Right kidney (tissue), 1 donor: ENCODE measurements around the gene SLC66A2.
A peak's percentile ranks its signal among the peaks of the same experiment; 100 is the strongest.
"Not testable (repeated sequence)": the region's sequence is repeated elsewhere in the genome, so short reads cannot be mapped to it uniquely, and the experiment has no call there.

ENCODE experiments used
- DNase-seq: peaks from one replicate; pipeline ENCODE4 v3.0.0-alpha.2; 2016

Gene SLC66A2

DNA sequence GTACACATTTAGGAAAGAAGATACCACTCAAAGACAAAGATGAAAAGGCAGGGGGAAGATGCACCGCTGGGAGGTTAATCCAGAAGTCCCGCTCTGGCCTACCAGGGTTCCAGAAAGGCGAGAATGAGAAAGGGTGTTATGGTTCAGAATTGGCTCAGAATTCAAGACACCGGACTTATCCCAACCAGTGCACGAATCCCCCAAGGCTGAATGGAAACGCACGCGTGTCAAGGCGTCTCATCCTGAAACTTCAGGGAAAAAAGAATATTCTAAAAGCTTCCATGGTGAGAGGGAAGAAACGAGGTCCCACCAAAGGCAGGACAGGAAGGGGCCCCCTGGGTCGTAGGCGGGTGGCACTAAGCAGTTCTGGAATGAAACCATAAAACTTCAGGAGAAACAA is 71.9 kb downstream of the SLC66A2 start:
- DNase-seq: no peak

DNA sequence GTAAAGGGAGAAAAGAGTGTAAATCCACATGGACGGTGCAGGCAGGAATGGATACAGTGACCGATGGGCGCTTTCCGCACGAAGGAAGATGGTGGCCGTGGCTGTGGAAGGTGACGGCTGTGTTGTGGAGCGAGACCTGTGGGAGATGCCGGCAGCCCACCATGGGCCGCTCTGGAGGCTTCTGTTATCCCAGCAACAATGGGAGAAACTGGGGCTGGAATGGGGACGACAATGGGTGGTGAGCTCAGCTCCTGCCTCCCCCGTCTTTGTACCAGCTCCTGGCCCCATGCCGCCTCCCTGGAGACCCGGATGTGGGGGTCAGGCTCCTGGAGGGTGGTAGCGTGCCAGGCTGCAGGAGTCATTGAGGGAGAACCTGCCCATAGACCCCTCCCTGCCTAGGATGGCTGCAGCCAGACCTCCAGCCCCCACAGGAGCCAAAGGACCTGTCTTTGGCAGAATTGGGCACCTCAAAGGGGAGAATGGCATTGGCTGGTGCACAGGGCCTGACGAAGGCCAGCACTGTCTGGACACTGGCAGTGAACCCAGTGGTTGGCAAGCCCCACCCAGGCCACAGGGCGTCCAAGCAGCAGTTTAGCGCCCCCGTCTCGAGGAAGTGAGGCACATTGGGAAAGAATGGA is 72.6 kb downstream of the SLC66A2 start:
- DNase-seq: no peak

DNA sequence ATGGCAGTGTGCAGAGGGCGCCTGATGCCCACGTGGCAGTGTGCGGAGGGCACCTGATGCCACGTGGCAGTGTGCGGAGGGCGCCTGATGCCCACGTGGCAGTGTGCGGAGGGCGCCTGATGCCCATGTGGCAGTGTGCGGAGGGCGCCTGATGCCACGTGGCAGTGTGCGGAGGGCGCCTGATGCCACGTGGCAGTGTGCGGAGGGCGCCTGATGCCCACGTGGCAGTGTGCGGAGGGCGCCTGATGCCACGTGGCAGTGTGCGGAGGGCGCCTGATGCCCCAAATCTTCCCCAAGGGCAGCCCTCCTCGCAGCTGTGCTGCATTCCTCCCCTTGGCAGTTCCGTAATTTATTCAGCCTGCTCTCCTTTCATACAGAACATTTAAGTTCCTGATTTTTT is 73.2 kb downstream of the SLC66A2 start:
- not testable (repeated sequence) for DNase-seq

DNA sequence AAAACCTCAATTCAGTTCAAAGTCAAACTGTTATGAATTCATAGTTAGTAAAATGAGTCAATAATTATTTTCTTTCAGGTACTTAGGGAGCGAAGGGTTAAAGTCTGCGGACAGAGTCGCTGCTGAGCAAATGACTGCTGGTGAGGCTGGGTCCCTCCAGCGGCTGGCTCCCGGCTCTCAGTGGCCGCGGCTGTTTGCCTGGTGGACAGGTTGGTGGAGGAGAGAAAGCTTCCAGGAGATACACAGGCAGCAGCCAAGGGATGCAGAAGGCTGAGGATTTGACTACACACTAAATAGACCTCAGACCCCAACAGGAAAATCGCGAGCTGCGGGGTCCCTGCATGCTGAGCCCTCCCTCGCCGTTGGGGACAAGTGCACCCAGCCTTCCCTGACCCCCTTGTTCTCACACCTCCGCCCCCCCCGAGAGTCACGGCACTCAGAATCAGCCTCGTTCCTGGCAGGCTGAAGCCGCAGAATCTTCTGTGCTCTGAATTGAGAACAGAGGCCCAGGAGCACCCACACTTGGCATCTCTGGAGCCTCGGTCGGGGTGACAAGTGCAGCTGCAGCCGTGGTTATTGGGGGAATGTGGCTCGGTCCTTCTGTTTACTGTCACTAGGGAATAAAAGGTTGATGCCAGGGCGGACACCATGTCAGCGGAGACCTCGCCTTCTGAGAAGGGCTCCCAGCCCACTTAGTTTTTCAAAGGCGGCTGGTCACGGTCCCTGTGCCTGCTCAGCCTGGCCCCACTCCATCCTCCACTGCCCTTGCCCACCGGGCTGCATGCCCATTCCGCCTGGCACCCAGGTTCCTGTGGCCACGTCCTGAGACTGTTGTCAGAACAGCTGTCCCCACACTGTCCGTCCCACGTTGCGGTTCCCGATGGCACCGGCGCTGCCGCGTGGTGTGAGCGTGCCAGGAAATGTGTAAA is 74.0 kb downstream of the SLC66A2 start:
- DNase-seq: no peak

DNA sequence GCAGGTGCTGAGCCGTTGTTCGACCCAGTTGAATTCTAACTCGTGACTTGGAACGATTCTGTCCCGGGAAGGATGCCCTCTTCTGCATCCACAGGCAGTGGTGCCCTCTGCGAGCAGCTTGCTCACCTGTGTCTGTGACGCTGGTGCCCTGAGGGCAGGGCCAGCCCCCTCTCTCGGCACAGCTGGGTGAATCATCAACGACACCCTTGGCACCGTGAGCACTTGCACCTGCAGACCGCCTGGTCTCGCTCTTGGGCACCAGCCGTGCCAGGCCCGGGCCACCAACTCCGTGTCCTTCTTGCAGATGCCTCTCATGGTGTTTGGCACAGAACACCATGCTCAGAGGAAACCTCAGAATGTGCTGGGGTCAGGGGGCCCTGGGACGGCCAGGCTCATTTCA is 75.0 kb downstream of the SLC66A2 start:
- no peak for DNase-seq

DNA sequence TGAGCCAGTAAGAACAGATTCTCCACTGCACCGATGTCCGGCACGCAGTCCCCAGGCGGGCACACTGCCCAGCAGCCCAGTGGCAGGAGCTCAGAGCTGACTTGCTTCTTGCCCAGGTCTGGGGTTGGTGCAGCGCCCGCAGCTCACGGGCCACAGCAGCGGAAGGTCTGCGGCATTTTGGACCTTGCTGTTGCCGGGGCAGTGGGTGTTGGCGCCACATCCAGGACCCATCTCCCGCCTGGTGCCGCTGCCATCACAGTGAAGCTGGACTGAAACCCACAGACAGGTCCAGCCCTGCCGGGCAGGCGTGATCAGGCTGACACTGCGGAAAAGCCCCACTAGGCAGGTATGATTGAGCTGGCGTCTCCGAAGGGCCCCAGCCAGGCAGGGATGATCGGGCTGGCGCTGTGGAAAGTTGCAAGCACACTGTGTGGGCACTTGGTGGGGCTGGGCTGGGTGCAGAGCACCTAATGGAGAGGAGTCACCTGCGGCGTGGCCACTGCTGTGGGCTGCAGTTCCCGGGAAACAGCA is 75.5 kb downstream of the SLC66A2 start:
- no peak for DNase-seq

DNA sequence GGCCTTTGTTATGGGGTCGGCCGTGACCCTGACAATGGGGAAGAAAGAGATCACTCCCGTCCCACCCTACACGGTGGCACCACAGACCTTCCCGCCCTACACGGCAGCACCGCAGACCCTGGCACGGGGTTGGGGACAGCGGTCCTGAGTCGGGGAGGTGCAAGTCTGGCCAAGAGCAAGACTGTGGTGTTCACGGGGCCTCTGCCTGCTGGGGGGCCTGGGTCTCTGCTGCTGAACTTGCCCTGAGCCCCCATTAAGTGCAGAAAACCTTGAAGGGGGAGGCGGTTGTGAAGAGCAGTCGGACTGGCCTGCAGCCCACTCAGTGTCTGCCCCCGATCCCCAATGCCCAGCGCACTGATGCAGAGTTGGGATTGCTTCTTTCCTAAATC is 75.9 kb downstream of the SLC66A2 start:
- no peak for DNase-seq

DNA sequence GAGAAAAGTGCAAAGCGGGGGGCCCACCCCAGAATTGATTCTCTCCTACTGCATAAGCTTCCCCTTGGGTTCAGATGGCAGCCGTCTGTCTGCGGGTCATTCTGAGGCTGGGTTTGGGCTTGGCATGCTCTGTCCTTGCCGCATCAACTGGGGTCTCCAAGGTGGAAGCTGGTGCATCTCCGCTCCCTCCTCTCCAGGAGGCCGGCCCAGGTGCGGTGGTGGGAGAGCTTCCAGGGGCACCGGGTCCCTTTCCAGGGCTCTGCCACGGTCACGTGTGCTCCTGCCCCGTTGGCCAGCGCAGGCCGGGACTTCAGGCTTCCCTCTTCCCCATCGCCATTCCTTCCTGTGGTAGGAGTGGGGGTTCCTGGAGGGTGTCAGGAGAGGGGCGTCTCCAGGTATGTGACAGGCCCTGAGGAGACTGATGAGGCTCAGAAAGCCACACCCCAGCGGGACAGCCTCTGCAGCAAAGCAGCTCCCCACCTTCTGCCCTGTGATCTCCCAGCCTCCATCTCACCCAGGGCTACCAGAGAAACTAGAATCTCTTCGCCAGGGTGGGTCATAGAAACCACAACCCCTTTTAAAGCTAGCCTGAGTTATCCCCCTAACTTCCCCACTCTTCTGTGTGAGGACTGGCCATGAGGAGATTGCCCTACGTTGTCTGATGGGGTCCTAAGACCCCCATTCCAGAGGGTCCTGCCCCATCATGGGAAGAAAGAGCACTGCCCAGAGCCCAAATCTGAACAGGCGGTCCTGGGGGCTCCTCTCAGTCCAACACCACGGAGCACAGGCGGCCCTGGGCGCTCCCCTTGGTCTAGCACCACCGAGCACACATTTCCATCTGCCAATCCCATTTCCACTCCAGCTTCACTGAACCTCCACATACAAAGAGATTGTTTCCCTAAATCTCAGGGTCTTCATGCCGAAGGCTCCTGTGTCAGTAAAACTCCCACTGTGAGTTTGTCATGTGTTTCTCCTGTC is 76.6 kb downstream of the SLC66A2 start:
- DNase-seq: no peak

DNA sequence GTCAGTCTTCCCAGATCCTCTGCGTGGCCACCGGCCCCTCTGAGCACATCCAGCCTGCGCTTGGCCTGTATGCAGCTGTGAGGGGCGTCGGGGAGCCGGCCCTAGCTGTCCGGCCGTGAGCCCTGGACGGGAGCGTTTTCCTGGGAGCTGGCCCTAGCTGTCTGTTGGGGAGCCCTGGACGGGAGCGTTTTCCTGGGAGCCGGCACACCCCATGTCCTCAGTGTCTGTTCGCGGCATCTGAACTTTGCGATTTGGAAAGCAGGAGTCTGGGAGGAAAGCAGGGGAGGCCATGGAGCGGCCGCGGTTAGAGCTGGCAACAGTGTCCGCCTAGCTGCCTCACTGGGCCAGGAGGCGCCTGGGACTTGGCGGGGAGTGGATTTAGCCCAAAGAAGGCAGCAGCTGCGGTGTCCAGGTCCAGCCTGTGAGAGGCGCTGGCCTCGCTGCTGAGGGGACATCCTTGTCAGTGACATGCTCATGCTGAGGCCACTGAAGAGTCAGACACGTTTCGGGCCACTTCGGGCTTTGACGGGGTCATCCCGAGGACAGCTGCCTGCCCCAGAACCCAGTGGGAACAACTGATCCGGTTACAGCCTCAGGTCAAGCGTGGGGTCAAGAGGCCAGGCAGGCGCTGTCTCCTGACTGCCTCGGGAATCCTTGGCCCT is 77.9 kb downstream of the SLC66A2 start:
- DNase-seq: no peak

DNA sequence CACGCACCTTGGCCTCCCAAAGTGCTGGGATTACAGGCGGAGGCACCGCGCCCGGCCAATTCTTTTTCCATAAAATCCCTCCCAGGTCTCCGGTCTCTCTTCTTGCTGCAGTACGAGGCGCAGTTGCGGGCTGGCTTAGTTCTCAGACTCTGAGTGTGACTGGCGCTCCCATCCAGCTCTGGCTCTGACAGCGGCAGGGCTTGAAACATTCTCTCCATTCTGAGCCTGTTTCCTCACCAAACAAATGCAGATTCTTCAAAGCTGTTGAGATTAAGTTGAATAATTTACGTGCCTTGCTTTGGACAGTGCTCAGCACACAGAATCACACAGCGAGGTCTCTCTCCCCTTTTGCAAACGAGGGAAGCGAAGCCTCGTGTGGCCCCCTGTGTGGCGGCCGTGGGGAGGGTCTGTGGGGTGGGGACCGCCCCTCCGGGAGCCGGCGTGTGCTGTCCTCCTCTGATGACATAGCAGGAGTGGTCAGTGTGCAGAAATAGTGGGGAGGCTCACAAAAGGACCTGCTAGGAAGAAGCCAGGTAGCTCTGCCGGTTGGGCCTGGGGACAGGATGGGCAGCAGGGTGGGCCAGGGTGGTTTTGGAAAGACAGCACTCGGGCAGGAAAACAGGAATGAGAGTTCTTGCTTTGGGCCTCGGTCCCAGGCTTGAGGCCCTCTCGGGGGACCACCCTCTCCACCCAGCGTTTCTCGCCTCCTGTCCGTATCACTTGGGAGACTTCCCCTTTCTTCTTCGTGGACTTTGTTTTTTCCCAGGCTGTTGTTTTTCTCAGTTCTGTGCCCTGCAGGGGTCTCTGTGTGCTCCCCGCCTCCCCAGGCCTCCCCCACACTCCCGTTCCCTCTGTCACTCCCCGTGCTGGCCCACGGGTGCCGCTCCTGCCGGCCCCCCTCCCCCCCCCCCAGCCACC is 78.7 kb downstream of the SLC66A2 start:
- DNase-seq: peak; percentile 31

DNA sequence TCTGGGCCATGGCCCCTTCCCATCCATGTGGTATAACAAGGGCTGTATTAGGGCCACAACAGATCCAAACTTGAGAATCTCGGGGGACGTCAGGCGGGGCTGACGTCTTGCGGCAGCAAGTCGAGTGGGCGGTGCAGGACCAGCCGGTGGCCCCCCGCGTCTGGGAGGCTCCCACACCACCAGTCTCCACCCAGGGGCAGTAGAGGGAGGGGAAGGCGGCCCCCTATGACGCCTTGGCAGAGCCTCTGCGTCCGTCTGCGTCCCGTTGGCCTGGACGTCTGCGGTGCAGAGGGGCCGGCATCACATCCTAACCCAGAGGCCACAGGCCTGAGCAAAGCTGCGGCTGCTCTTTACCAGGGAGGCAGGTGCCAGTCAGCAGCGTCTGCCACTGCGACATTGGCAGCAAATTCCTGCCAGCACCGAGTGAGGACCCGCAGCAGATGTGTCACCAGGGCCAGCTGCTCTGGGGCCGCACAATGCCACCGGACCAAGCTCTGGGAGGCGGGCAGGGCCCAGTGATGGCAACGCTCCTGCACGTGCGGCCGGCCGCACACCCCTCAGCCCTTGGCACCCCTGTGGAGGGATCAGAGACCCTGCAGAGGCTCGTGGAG is 79.9 kb downstream of the SLC66A2 start:
- no peak for DNase-seq

DNA sequence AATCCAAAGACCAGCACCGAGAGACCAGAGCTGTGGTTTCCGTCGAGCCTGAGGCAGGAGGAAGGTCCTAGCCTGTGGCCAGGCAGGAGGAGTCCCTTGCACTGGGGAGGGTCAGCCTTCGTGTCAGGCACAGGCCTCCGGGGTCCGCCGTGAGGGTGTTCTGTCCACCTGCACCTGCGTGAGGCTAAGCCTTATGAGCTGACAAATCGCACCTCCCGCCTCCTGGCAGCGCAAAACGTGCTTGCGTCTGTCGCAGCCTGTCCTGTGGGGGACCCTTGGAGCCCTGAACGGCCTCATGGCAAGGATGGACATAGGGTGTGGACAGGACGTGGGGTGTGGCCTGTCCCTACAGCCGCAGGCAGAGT is 80.4 kb downstream of the SLC66A2 start:
- DNase-seq: no peak

DNA sequence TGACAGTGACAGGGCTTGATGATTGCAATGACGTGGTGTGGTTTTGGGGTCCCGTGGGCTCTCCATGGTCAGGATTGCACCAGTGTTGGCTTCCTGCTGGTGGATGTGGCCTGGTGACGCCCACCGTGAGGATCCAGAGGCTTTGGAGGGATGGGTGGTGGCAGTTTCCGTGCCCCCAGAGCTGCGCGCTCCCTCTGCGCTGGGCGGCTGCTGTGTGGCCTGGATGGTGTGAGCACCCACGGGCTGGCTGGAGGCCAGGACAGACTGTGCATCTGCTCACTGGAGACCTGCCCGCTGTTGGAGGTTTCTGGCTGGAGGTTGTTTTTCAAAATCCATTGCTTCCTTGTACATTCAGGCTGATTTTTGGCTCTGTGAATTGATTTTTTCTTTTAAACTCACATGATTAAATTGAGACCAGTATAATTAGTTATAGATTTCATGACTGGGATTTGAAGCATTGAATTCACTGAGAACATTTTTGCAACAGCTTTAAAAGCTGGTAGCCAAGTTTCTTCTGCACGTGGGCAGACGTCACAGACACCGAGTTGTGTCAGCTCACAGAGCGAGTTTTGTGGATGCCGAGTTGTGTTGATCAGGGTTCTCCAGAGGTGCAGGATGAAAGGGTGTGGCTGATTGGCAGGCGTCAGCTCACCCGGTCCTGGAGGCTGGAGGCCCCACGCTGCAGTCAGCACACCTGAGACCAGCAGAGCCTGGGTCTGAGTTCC is 81.0 kb downstream of the SLC66A2 start:
- DNase-seq: no peak

DNA sequence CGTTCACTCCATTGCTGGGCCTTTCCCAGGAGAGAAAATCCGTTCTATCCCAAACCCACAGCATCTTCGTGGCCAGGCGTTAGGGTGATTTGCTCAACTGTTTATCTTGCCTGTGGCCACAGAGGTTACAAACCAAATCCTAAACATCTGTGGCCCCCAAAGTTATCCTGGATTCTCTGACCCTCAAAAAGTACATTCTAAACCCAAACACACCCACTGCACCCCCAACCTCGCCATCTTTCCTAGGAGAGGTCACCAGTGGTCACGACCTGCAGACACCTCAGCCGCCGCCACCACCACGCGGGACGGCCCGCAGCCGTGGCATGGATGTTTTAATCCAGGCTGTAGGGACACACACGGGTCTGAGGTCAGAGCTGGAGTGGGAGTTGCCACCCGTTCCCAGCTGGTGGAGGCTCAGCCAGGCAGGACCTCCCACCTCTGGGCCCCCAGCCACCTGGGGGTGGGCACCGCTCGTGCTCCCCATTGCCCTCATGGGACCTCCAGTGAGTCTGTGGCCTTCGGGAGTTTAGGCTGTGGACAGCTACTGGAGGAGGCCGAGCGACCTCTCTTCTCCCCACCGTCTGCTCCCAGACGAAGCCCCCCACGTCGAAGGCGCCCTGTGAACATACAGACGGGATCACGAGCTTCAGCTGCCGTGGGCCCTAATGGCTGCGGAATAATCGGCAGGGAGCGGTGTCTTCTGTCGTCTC is 81.7 kb downstream of the SLC66A2 start:
- DNase-seq: no peak

DNA sequence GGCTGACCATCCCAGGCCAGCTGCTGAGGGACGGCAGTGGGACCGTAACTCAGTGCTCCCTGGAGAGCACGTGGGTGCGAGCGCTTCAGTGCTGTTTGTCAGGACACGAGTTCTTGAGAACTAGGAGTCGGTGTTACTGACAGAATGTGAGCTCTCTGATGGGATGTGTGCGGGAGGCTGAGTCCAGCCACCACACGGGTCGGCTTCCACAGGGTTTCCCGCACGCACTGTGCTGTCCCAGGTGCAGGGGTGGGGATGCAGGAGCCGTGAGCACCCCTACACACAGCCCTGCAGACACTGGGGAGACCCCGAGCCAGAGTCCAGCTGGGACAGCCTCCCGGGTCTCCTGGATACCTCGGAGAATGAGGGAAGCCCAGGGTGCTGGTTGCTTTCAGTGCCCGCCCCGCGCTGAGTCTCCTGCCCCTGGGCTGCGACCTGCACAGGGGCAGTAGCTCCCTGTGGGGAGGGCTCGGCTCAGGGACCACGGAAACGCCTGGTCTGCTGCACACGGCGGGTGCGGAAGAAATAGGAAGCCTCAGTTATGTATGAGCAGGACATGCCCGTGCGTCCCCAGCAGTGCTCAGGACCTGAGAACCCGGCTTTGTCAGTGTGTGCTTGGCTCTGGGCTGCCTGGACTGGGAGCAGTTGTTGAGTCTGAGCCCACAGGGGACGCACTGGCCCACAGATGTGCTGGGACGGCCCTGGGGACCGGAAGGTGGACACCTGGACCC is 82.5 kb downstream of the SLC66A2 start:
- DNase-seq: no peak

DNA sequence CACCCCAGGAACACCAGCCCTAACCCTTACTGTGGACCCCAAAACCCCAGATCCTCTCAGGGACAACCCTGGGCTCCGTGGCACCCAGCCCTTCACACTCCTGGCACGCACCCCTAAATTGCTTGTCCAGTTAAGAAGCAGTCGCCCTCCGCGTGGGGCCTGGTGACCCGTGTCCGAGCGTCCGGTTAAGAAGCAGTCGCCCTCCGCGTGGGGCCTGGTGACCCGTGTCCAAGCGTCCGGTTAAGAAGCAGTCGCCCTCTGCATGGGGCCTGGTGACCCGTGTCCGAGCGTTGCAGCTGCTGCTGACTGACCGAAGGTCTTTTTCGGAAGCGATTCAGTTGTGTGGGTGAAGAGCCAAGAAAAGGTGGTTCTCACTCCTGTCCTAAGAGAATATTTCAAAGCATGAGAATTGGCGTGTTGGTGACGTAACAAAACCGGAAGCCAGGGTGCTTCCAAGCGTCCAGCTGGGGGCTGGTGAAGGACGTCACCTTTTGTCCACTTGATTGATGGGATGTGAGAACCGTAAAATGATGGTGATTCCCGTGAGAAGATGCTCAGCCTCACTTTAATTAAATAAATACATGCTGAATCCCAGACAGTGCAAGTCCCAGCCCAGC is 83.2 kb downstream of the SLC66A2 start:
- no peak for DNase-seq

DNA sequence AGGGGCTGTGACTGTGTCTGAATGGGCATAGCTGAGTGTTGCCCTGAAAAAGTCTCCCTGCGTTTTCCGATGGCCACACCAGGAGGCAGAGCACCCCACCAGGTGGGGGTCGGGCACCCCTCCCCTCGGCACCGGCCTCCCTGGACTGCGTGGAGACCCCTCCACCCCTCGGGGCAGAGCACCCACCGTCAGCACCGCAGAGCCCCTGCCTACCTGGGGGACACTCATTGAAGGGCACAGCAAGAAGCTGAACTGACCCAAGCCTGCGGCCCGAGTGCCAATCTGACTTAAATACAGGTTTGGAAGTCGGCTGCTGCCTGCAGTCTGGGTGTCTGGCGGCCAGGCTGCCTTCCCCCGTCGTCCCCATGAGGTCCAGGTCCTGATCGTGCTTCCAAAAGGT is 83.8 kb downstream of the SLC66A2 start:
- DNase-seq: no peak
